Uterus (tissue), 4 donors: ENCODE measurements around the gene CCT8. TPM values are rescaled to one million over a fixed set of nuclear protein-coding genes. Genes with fewer than 3 reads are reported as not detected.
A peak's percentile ranks its signal among the peaks of the same experiment; 100 is the strongest.

Experiments used
- DNase-seq, 2 donors: peaks; one replicate each; pipeline ENCODE4 v3.0.0-alpha.2; 2019 to 2020
- H3K27ac ChIP-seq, 2 donors: fragments of 200-600 bp; sonication (generic); 1 replicate in 1 of 2; 2 replicates in 1 of 2; pipeline ENCODE4 v1.5.1; 2016 to 2018
- H3K27me3 ChIP-seq, 2 donors: fragments of 200-600 bp; sonication (generic); one replicate each; pipeline ENCODE4 v1.5.1; 2018 to 2019; ENCODE audit warnings: control low read depth in 1 of 2
- H3K36me3 ChIP-seq, 2 donors: fragments of 200-600 bp; sonication (generic); one replicate each; pipeline ENCODE4 v1.5.1; 2019; ENCODE audit warnings: control low read depth in 1 of 2
- H3K4me1 ChIP-seq, 2 donors: fragments of 200-600 bp; sonication (generic); one replicate each; pipeline ENCODE4 v1.5.1; 2018 to 2019; ENCODE audit warnings: control low read depth in 1 of 2
- H3K4me3 ChIP-seq, 2 donors: fragments of 200-600 bp; sonication (generic); 1 replicate in 1 of 2; 2 replicates in 1 of 2; pipeline ENCODE4 v1.5.1; 2018 to 2019; ENCODE audit warnings: mild to moderate bottlenecking in 1 of 2
- H3K9me3 ChIP-seq, 2 donors: fragments of 200-600 bp; sonication (generic); one replicate each; pipeline ENCODE4 v1.5.1; 2019; ENCODE audit warnings: control low read depth in 1 of 2
- POLR2A ChIP-seq, 2 donors: fragments of 450-650 bp; IDR thresholded peaks; one replicate each; pipeline ENCODE4 v1.6.1; 2016; ENCODE audit warnings: antibody characterized with exemption in 2 of 2, mild to moderate bottlenecking in 1 of 2, moderate library complexity in 1 of 2
- intact Hi-C: fragments of 100-400 bp; cut with DNase I; formaldehyde crosslinking; loops from one replicate; pipeline ENCODE4 v1.15.1; 2023; ENCODE audit warnings: low total_unique reads
- total RNA-seq, 4 donors: library from RNA; depleted of rRNA in 3 of 4; stranded (reverse); fragments of >200 nt in 3 of 4; gene quantifications; one replicate each; pipeline versions ENCODE4 v1.1.0 to v1.2.4, GENCODE V29; 2014 to 2023
- TF ChIP-seq, protein P1 (sequence below), 4 experiments: fragments of 200-600 bp in 2 of 4; fragments of 450-650 bp in 2 of 4; sonication (generic) in 2 of 4; IDR thresholded peaks; one replicate each; pipeline ENCODE4 v1.5.1; 2016 to 2019; ENCODE audit warnings: antibody characterized with exemption in 4 of 4, mild to moderate bottlenecking in 2 of 4, moderate library complexity in 1 of 4
- donor health status: DM: yes; HTN: yes; CAD: no.

CCT8 gene, protein sequence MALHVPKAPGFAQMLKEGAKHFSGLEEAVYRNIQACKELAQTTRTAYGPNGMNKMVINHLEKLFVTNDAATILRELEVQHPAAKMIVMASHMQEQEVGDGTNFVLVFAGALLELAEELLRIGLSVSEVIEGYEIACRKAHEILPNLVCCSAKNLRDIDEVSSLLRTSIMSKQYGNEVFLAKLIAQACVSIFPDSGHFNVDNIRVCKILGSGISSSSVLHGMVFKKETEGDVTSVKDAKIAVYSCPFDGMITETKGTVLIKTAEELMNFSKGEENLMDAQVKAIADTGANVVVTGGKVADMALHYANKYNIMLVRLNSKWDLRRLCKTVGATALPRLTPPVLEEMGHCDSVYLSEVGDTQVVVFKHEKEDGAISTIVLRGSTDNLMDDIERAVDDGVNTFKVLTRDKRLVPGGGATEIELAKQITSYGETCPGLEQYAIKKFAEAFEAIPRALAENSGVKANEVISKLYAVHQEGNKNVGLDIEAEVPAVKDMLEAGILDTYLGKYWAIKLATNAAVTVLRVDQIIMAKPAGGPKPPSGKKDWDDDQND
- total RNA-seq = 100 to 1,000 TPM in 2 of 4 donors, 10 to 100 TPM in 2; 34.6 to 186 (median 115) TPM

DNA sequence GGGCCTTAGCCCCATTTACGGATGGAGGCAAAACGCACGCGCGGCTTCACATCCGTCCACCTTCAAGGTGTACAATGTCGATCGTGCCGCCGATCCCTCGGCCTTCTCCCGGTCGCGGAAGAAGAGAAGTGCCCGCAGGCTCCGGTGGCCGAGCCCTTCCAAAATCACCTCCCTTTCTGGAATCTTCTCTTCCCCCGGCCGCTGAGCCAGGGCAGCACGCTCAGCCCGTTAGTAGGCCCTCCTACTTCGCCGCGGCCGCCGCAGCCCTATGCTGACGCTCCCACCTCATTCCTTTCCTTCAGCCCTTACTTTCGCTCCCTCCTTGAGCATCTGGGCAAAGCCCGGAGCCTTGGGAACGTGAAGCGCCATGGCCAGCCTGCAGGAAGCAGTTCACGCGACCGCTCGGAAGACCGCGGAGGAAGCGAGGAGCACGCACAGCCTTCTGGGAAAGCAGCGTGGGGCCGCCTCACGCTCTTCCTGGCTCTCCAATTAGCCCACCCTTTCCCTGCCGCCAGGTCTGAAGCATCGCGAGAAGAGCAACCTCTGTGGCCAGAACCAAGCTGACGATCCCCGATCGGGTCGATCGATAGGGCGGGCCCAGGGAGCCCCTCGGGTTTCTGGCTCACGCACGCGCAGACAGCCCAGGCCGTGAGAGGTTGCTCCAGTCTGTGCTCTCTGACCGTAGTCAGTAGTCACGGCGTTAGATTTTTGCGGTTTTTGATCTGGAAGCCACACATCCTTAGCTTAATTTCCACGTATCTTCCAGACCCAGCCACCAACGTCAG lies at the start of gene CCT8:
Gene CCT8 (minus strand): TSS at position 427 of the 785 bp plus-strand sequence. CDS start 58 bp downstream, at position 369.
- intact Hi-C loops = no loop called here
- DNase-seq = peak; percentile 99

DNA sequence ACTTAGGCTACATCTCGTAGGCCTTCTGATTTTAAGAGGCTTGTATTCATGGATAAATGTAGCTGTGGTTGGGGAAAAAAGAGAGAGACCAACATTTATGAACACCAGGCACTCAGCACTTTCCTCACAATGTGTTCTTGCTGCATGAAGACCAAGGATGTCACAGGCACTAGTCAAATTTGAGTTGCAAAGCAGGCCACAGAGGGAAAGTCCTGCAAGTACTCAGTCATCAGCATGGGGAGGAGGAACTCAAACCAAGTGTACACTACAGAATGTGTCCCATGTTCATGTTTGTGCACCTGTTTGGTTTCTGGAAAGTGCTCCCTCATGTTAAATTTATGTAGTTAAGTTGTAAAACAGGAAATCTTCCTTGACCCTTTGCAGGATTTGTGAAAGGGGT lies 48.3 kb upstream of the CCT8 start:
- intact Hi-C loops = no loop called here
- Histone ChIP-seq H3K9me3 (no peaks in the 10 kb centered on the region), H3K27ac (no peak overlapping the region), H3K4me3 (no peak overlapping the region), H3K4me1 (no peaks in the 10 kb centered on the region), H3K27me3 (no peaks in the 10 kb centered on the region), H3K36me3 (no peaks in the 10 kb centered on the region)
- DNase-seq = no peak
- TF ChIP-seq, protein P1, sequence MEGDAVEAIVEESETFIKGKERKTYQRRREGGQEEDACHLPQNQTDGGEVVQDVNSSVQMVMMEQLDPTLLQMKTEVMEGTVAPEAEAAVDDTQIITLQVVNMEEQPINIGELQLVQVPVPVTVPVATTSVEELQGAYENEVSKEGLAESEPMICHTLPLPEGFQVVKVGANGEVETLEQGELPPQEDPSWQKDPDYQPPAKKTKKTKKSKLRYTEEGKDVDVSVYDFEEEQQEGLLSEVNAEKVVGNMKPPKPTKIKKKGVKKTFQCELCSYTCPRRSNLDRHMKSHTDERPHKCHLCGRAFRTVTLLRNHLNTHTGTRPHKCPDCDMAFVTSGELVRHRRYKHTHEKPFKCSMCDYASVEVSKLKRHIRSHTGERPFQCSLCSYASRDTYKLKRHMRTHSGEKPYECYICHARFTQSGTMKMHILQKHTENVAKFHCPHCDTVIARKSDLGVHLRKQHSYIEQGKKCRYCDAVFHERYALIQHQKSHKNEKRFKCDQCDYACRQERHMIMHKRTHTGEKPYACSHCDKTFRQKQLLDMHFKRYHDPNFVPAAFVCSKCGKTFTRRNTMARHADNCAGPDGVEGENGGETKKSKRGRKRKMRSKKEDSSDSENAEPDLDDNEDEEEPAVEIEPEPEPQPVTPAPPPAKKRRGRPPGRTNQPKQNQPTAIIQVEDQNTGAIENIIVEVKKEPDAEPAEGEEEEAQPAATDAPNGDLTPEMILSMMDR (IDR thresholded peaks at IDR 0.05) = no peak
- no peak for TF ChIP-seq POLR2A (IDR thresholded peaks at IDR 0.05)

More for the DNA sequence above, at the start of gene CCT8:
- peaks cover 3 to 10% of the 10 kb centered on the region in 2 donors for H3K4me1 ChIP-seq
- H3K27ac ChIP-seq = peak within 1 kb of the TSS; percentile 86 to 88
- H3K9me3 ChIP-seq = no peaks in the 10 kb centered on the region
- peak within 1 kb of the TSS; percentile 81 to 93 for H3K4me3 ChIP-seq
- TF ChIP-seq, protein P1 (IDR thresholded peaks at IDR 0.05) = no peak
- TF ChIP-seq POLR2A (IDR thresholded peaks at IDR 0.05) = peak; percentile 66 to 80
- H3K27me3 ChIP-seq = no peaks in the 10 kb centered on the region
- H3K36me3 ChIP-seq = no peaks in the 10 kb centered on the region

DNA sequence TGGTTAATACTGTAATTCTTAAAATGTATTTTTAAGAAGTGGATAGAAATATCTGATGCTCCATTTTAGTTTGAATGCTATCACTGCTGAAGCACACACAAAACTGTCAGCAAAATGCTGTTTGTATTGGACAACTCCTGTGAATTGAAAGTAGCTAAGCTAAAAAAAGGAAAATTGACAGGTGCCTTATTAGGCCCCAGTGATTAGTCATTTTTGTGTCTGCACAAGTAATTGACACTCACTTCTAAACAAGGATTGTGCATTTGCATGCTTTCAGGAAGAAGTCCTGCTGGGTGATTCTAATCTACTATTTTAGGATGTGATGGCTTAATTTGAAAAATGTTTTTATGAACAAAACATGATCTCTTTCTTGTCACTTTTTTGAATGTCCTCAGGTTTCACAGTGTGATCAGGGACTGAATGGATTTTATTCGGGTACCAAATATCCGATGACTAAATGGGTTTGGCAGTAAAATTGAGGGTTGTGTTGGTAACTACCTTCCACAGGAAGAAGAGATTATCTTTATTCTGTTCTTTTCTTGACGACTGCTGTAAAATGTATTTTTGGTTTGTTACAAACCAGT lies 44.0 kb upstream of the CCT8 start:
- no peaks in the 10 kb centered on the region for H3K9me3 ChIP-seq
- intact Hi-C loops = no loop called here
- no peaks in the 10 kb centered on the region for H3K4me1 ChIP-seq
- no peak for TF ChIP-seq POLR2A (IDR thresholded peaks at IDR 0.05)
- TF ChIP-seq, protein P1 (IDR thresholded peaks at IDR 0.05) = no peak
- no peak for DNase-seq
- no peaks in the 10 kb centered on the region for H3K36me3 ChIP-seq
- H3K4me3 ChIP-seq = no peak overlapping the region
- H3K27me3 ChIP-seq = no peaks in the 10 kb centered on the region
- no peak overlapping the region for H3K27ac ChIP-seq

DNA sequence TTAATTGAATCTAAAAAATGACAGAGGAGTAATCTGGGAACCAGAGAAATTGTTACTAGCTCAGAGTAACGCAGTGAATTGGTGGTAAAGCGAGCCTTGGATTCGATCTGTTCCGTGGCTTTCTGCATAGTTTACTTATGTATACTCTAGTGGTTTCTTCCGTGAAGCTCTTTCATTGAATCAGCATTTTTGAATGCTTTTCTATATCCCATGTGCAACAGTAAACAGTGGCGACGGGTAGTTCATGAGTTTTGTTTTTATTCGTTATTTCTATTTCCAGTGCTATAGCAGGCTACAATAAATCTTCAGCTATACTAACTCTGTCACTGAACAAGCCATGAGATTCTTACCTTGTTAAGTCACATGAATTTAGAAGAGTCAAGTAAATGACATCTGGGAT lies 42.5 kb upstream of the CCT8 start:
- Histone ChIP-seq H3K4me1 (no peaks in the 10 kb centered on the region), H3K27me3 (no peaks in the 10 kb centered on the region), H3K4me3 (no peak overlapping the region), H3K9me3 (no peaks in the 10 kb centered on the region), H3K36me3 (no peaks in the 10 kb centered on the region), H3K27ac (no peak overlapping the region)
- DNase-seq = no peak
- intact Hi-C loops = no loop called here
- TF ChIP-seq, protein P1 (IDR thresholded peaks at IDR 0.05) = no peak
